Adipocyte (in vitro differentiated cells): Measurements from ENCODE around the gene SLC9A7.

Source experiments
- DNase-seq: peaks from one replicate; pipeline ENCODE4 v3.0.0-alpha.2; 2015; ENCODE audit warnings: low read depth
- H3K27me3 ChIP-seq: replicated peaks from 2 replicates; pipeline ENCODE4 v1.7.0; 2013; ENCODE audit warnings: mild to moderate bottlenecking, low read length, moderate library complexity; ENCODE audit not compliant: control insufficient read depth, insufficient read depth
- H3K36me3 ChIP-seq: 2 replicates; pipeline ENCODE4 v1.7.0; 2013; ENCODE audit warnings: low read length, mild to moderate bottlenecking, moderate library complexity; ENCODE audit not compliant: control insufficient read depth, insufficient read depth, severe bottlenecking
- H3K4me1 ChIP-seq: 2 replicates; pipeline ENCODE4 v1.7.0; 2013; ENCODE audit warnings: mild to moderate bottlenecking, low read length, moderate library complexity; ENCODE audit not compliant: control insufficient read depth, insufficient read depth
- H3K4me3 ChIP-seq: 2 replicates; pipeline ENCODE4 v1.7.0; 2013; ENCODE audit warnings: mild to moderate bottlenecking, low read length, moderate library complexity
- H3K9ac ChIP-seq: 2 replicates; pipeline ENCODE4 v1.7.0; 2013; ENCODE audit warnings: mild to moderate bottlenecking, low read length, moderate library complexity
- H3K9me3 ChIP-seq: 2 replicates; pipeline ENCODE4 v1.7.0; 2013; ENCODE audit warnings: mild to moderate bottlenecking, low read length, moderate library complexity; ENCODE audit not compliant: control insufficient read depth

SLC9A7 gene

GRCh38 chrX:46561824-46562657, 196.9 kb downstream of the SLC9A7 start:
- no peak for DNase-seq

GRCh38 chrX:46559062-46559461, 199.9 kb downstream of the SLC9A7 start:
- no peaks in the 10 kb centered on the region for H3K9me3 ChIP-seq
- H3K36me3 ChIP-seq: no peaks in the 10 kb centered on the region
- no peak overlapping the region for H3K4me3 ChIP-seq
- H3K9ac ChIP-seq: no peak overlapping the region
- H3K27me3 ChIP-seq: no peaks in the 10 kb centered on the region
- H3K4me1 ChIP-seq: no peaks in the 10 kb centered on the region
- no peak for DNase-seq

More at GRCh38 chrX:46561824-46562657, 196.9 kb downstream of the SLC9A7 start:
- no peaks in the 10 kb centered on the region for H3K27me3 ChIP-seq
- H3K9me3 ChIP-seq: no peaks in the 10 kb centered on the region
- no peak overlapping the region for H3K9ac ChIP-seq
- H3K36me3 ChIP-seq: no peaks in the 10 kb centered on the region
- H3K4me3 ChIP-seq: no peak overlapping the region
- no peaks in the 10 kb centered on the region for H3K4me1 ChIP-seq

DNA sequence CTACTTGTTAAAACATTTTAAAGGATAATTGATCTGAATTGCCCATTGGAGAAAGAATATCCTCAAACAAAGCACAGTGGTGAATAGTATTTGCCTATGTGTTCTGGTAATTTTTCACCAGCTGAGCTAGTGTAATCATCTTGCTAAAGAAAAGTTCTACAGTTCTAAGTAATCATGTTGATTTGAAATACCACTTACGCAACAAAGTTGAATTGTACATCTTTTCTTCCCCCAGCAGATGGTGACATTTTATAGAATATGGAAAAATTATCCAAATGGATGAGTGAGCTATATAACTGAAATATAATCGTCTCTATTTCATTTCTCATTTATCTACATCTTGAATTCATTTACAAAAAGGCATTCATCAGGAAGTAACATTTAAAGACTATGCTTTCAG, 204.0 kb downstream of the SLC9A7 start:
- no peaks in the 10 kb centered on the region for H3K27me3 ChIP-seq
- peak; percentile 81 for DNase-seq

GRCh38 chrX:46553935-46554334, 205.0 kb downstream of the SLC9A7 start:
- no peak overlapping the region for H3K9ac ChIP-seq
- DNase-seq: no peak
- H3K27me3 ChIP-seq: no peaks in the 10 kb centered on the region
- H3K9me3 ChIP-seq: no peaks in the 10 kb centered on the region
- H3K4me3 ChIP-seq: no peak overlapping the region
- H3K36me3 ChIP-seq: no peaks in the 10 kb centered on the region
- H3K4me1 ChIP-seq: no peaks in the 10 kb centered on the region

More for the DNA sequence above, 204.0 kb downstream of the SLC9A7 start:
- no peak overlapping the region for H3K9ac ChIP-seq
- no peaks in the 10 kb centered on the region for H3K36me3 ChIP-seq
- no peaks in the 10 kb centered on the region for H3K9me3 ChIP-seq
- H3K4me3 ChIP-seq: no peak overlapping the region
- H3K4me1 ChIP-seq: no peaks in the 10 kb centered on the region

GRCh38 chrX:46551494-46552128, 207.3 kb downstream of the SLC9A7 start:
- Histone ChIP-seq H3K27me3 (no peaks in the 10 kb centered on the region), H3K36me3 (no peaks in the 10 kb centered on the region), H3K4me1 (peaks cover 7% of the 10 kb centered on the region), H3K4me3 (no peak overlapping the region), H3K9ac (no peak overlapping the region), H3K9me3 (no peaks in the 10 kb centered on the region)
- peak; percentile 23 for DNase-seq

GRCh38 chrX:46549914-46550313, 209.0 kb downstream of the SLC9A7 start:
- Histone ChIP-seq H3K36me3 (no peaks in the 10 kb centered on the region), H3K4me1 (peaks cover 8% of the 10 kb centered on the region), H3K9me3 (no peaks in the 10 kb centered on the region), H3K27me3 (no peaks in the 10 kb centered on the region), H3K4me3 (no peak overlapping the region), H3K9ac (no peak overlapping the region)
- DNase-seq: no peak
